HG03558 (cell line): ENCODE data around the gene C19orf38.
"Not testable (repeated sequence)": the region's sequence is repeated elsewhere in the genome, so short reads cannot be mapped to it uniquely, and the experiment has no call there.

Experiments
- ATAC-seq: cut with Tn5 transposase; IDR thresholded peaks from one replicate; pipeline ENCODE4 v1.9.1; 2021; ENCODE audit warnings: moderate number of reproducible peaks; ENCODE audit not compliant: unreplicated experiment; ENCODE audit errors: extremely low read depth

Gene C19orf38

DNA sequence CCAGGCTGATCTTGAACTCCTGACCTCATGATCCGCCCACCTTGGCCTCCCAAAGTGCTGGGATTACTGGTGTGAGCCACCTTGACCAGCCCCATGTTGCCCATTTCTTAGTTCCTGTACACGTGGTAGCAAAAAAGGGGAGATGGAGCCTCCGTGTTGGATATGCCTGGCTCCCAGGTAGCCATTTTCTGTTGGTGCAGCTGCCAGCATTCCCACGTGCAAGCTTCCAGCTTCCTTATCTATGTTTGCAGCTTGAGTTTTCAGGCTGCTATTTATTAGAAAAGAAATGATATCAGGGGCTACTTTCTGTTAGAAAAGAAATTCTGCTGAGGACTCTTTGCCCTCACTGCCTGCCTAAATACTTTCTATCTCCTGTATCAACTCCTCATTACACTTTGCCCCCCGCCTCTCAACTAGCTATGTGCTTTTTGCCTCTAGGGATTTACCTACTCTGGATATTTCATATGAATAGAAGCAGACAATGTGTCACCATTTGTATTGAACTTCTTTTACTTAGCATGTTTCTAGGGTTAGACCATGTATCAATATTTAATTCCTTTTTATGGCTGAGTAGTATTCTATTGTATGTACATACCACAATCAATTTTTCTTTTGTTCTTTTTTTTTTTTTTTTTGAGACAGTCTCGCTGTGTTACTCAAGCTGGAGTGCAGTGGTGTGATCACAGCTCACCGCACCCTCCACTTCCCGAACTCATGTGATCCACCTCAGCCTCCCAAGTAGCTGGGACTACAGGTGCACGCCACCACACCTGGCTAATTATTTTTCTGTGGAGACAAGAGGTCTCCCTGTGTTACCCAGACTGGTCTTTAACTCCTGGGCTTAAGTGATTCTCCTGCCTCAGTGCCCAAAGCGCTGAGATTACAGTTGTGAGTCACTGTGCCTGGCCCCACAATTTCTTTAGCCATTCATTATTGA is 8.8 kb upstream of the C19orf38 start:
- ATAC-seq: no peak

GRCh38 chr19:10842788-10843187 is 5.4 kb upstream of the C19orf38 start:
- no peak for ATAC-seq

DNA sequence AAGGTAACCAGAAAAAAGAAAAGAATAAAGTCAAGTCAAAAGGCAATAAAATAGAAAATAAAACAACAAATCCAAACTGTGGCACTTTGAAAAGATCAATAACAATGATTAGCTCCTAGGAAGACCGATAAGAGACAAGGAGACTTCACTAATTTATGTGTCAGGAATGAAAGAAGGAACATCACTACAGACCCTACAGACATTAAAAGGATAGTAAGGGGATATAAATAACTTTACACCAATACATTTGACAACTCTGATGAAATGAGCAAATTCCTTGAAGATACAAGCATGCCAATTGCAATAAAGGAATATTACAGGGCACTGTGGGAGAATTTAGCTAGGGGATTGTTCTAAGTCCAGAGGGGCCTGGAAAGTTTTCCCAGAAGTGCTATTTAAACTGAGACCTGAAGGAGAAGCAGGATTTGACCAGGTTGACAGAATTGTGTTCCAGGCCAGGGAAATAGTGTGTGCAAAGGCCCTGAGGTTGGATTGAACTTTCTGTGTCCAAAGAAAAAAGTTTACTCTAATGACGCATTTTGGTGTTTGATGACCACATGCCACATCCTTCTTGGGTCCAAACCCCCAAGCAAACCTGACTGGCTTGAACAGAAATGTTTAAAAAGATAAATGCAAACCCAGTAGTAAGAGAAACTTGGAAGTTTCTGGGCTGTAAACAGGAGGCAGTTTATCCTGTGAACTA is 1.6 kb upstream of the C19orf38 start:
- ATAC-seq: no peak

DNA sequence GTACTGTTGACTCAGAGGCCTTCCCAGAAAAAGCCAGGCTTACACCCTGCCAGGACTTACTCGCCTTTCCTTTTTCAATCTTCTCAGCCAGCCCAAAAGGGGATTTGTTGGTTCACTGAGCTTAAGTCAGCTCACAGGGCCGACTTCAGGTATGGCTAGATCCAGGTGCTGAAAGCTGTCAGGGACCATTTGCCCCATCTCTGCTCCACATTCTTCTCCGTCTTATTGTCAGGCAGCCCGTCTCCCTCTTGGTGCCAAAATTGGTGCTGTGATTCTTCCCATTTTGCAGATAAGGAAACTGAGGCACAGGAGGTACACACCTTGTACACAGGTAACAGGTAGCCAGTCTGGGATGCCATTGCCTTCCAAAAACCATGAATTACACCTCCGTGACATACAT is 2.4 kb downstream of the C19orf38 start:
- ATAC-seq: no peak

DNA sequence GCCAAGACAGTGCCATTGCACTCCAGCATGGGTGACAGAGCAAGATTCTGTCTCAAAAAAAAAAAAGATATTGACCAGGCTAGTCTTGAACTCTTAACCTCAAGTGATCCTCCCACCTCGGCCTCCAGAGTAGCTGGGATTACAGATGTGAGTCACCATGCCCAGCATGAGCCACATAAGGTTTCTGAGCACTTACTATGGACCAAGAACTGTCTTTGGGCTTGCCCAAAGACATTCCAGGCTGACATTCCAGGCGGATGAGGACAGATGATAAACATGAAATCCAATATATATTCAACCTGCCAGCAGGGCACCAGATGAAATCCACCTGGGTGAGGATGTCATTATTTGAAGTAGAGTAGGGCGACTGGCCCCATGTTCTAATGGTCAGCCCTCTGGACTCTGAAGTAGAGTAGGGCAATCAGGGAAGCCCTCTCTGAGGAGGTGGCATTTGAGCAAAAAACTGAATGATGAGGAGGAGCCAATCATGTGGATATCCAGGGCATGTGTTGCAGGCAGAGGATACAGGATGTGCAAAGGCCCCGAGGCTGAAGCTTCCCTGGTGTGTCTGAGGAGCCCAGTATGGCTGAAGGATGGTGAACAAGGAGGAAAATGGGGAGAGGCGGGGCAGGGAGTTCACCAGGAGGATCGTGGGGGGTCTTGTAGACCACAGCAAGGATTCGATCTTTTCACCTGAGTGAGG is 4.0 kb downstream of the C19orf38 start:
- ATAC-seq: no peak

- ATAC-seq: no peak
Observed at GRCh38 chr19:10852941-10853340, 4.7 kb downstream of the C19orf38 start.

GRCh38 chr19:10854350-10855089 is 6.3 kb downstream of the C19orf38 start:
- ATAC-seq: no peak

DNA sequence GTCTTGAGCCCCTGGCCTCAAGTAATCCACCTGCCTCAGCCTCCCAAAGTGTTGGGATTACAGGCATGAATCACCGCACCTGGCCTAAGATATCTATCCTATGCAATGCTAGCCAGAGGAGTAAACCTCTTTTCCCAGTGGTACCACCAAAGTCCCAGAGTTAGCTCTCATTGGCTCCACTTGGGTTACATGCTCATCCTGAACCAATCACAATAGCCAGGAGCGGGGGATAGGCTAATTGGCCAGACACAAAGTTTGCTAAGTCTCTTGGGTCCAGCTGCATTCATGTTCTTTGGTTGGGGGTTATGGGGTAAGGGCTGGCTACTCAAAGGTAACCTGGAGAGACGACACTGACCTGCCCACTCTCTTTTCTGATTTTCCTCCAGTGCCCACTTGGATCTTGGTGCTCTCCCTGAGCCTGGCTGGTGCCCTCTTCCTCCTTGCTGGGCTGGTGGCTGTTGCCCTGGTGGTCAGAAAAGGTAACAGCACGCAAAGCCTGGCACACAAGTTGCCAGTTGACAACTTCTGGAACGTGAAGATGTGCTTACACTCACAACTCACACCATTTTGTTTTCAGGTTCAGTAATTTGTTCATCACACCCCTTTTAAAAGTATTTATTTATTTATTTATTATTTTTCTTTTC is 7.8 kb downstream of the C19orf38 start:
- ATAC-seq: no peak

DNA sequence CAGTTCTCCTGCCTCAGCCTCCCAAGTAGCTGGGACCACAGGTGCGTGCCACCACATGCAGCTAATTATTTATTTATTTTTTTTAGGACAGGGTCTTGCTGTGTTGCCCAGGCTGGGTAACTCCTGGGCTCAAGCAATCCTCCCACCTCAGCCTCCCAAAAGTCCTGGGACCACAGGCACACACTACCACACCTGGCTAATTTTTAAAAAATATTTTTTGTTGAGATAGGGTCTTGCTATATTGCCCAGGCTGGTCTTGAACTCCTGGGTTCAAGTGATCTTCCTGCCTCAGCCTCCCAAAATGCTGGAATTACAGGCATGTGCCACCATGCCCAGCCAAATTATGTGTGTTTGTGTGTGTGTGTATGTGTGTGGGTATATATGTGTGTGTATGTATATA is 8.7 kb downstream of the C19orf38 start:
- ATAC-seq: not testable (repeated sequence)

GRCh38 chr19:10858204-10858828 is 10.1 kb downstream of the C19orf38 start:
- ATAC-seq: no peak

GRCh38 chr19:10861103-10861651 is 13.0 kb downstream of the C19orf38 start:
- ATAC-seq: no peak

GRCh38 chr19:10862561-10863106 is 14.4 kb downstream of the C19orf38 start:
- ATAC-seq: no peak

- ATAC-seq: no peak
Observed at GRCh38 chr19:10863107-10863717, 15.0 kb downstream of the C19orf38 start.

DNA sequence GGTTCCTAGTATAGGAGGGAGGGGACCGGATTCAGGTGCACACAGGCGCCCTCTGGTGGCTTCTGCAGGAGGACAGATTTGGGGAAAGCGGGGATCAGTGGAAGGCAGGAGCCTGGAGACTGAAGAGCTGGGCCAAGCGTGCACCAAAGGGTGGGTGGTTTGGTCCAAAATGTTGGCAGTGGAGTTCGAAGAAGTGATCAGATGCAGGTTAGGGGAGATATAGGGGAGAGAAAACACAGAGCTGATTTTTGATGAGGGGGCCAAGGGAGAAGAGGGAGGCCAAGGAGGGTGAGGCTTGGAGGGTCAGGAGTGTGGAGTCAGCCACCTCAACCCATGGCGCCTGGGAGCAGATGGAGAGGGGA is 16.3 kb downstream of the C19orf38 start:
- no peak for ATAC-seq

DNA sequence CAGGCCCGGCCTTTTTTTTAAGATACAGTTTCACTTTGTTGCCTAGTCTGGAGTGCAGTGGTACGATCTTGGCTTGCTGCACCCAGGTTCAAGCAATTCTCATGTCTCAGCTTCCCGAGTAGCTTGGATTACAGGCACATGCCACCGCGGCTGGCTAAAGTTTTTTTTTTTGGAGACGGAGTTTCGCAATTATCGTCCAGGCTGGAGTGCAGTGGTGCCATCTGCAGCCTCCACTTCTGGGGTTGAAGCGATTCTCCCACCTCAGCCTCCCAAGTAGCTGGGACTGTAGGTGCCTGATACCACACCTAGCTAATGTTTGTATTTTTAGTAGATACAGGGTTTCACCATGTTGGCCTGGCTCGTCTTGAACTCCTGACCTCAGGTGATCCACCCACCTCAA is 18.3 kb downstream of the C19orf38 start:
- ATAC-seq: no peak

DNA sequence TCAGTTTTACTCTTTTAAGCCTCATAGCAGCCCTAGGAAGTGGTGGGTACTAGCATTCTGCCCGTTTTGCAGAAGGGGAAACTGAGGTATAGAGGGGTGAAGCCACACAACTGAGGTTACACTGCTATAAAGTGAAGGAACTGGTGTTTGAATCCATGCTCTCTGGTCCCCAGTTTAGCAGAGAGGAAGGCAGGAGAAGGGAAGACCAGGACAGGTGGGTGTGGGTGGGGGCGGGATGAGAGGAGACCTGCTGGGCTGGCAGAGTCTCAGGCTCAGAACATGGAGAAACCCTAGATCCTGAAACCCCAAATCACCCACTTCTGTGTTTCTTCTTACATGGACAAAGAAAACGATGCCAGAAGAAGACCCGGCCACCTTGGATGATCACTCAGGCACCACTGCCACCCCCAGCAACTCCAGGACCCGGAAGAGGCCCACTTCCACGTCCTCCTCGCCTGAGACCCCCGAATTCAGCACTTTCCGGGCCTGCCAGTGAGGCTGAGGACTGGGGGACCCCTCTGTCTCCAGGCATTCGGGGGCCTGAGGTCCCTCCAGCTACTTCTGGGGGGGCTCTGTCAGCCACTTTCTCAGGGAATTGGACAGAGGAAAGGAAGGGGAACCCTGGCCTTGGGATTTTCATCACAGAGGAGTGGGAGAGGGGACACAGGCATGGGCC is 20.8 kb downstream of the C19orf38 start:
- ATAC-seq: no peak

DNA sequence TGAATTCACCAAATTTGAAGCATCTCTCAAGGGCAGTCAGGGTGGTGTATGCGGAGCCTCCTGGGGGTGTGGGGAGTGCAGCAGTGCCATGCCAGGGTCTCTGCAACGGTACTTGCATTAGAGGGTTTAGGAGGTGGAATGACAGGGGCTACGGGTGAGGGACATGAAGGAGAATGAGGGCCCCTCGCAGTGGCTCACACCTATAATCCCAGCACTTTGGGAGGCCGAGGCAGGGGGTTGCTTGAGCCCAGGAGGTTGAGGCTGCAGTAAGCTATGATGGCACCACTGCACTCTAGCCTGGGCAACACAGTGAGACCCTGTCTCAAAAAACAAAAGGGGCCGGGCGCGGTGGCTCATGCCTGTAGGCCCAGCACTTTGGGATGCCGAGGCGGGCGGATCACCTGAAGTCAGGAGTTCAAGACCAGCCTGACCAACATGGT is 21.7 kb downstream of the C19orf38 start:
- ATAC-seq: not testable (repeated sequence)

DNA sequence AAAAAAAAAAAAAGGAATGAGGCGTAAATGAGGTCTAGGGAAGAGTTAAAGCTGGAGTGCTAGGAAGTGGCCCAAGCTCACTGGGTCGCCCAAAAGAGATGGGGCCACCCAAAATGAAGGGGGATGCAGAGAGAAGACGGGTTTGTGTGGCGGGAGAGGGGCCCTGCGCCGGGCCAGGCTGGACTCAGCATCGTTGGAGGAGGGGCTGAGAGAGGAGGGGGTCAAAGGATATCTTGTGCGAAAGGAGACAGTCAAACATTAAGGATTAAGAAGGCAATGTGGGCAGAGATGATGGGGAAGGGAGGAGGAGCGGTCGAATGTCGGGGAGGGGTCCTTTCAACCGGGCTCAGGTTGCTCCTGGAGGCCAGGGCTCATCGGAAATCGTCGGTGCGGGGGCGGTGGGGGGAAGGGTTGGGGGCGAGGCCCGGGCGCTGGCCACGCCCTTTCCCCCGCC is 22.3 kb downstream of the C19orf38 start:
- no peak for ATAC-seq
